ENCODE measurements around the gene GDPD3.
"Not testable (repeated sequence)": the region's sequence is repeated elsewhere in the genome, so short reads cannot be mapped to it uniquely, and the experiment has no call there.

Gene GDPD3

DNA sequence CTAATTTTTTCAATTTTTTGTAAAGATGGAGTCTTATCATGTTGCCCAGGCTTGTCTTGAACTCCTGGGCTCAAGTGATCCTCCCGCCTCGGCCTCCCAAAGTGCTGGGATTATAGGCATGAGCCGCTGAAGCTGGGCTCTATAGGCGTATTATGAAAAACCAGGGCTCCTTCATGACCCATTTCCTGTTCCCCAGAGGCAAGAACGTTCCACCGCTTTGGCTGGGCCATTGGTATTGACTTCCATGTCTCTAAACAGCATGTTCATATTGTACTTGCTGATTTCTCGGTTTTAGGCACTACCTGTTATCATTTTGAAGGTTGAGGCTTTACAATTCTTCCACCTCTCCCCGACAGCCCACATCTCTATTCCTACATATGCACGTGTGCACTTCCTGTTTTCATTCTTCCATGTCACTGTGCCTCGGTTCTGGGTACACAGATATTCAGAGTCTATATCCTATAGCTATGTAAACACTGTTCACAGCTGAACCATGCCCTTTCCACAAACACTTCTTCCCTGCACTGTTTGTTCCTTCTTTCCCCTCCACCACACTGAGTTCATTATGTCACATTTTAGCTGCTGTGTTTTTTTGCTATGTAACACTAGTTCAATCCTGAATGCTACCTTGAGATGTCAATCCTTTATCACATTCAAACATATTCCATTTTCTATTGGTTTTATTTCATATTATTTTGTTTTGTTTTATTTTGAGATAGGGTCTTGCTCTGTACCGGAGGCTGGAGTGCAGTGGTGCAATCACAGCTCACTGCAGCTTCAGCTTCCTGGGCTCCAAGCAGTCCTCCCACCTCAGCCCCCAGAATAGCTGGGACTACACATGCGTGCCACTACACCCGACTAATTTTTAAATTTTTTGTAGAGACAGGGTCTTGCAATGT lies 26.5 kb upstream of the GDPD3 start:
- TF ChIP-seq, protein P1, sequence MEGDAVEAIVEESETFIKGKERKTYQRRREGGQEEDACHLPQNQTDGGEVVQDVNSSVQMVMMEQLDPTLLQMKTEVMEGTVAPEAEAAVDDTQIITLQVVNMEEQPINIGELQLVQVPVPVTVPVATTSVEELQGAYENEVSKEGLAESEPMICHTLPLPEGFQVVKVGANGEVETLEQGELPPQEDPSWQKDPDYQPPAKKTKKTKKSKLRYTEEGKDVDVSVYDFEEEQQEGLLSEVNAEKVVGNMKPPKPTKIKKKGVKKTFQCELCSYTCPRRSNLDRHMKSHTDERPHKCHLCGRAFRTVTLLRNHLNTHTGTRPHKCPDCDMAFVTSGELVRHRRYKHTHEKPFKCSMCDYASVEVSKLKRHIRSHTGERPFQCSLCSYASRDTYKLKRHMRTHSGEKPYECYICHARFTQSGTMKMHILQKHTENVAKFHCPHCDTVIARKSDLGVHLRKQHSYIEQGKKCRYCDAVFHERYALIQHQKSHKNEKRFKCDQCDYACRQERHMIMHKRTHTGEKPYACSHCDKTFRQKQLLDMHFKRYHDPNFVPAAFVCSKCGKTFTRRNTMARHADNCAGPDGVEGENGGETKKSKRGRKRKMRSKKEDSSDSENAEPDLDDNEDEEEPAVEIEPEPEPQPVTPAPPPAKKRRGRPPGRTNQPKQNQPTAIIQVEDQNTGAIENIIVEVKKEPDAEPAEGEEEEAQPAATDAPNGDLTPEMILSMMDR (IDR thresholded peaks at IDR 0.05; ENCODE audit: insufficient read depth, low read depth, low read length, missing control alignments): no peak
- no peak overlapping the region for H3K4me3 ChIP-seq (ENCODE audit: low read length)
- no peak for DNase-seq (ENCODE audit: low read depth)

DNA sequence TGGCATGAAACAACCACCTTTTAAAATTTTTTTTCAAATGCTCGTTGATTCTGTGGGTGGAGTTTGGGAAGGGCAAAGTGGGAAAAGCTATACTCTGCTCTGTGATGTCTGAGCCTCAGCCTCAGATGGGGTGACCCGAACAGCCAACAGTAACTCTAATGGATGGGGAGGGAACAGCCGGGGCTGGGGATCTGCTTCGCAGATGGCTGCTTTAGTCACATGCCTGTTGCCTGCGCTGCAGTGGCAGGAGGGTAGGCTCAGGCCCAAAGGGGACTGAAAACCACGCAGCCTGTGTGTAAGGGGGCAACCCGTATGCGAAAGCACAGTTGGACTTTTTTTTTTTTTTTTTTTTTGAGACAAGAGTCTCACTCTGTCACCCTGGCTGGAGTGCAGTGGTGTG lies 24.6 kb upstream of the GDPD3 start:
- DNase-seq (ENCODE audit: low read depth): no peak
- H3K4me3 ChIP-seq (ENCODE audit: low read length): no peak overlapping the region
- TF ChIP-seq, protein P1 (IDR thresholded peaks at IDR 0.05; ENCODE audit: insufficient read depth, low read depth, low read length, missing control alignments): no peak

DNA sequence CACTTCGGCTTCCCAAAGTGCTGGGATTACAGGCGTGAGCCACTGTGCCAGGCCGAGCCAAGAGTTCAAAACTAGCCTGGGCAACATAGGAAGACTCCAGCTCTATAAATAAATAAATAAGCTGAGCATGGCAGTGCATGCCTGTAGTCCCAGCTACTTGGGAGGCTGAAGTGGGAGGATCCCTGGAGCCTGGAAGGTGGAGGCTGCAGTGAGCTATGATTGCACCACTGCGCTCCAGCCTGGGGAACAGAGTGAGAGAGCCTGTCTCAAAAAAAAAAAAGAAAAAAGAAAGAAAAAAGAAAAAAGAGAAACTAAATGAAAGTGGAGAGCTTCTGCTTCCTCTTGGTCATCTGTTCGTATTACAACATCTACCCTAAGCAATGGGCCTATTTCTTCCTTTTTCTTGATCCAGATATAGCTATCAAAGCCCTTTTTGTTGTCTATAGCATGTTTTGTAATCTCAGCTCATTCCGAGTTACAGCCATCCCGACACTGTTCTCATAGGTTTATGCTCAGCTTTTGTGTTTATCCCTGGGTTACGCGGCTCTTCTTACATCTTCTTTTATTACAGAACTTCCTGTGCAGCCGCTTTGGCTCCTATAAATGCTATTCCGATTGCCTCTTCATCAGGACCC lies 23.8 kb upstream of the GDPD3 start:
- H3K4me3 ChIP-seq (ENCODE audit: low read length): no peak overlapping the region
- TF ChIP-seq, protein P1 (IDR thresholded peaks at IDR 0.05; ENCODE audit: insufficient read depth, low read depth, low read length, missing control alignments): no peak
- no peak for DNase-seq (ENCODE audit: low read depth)

DNA sequence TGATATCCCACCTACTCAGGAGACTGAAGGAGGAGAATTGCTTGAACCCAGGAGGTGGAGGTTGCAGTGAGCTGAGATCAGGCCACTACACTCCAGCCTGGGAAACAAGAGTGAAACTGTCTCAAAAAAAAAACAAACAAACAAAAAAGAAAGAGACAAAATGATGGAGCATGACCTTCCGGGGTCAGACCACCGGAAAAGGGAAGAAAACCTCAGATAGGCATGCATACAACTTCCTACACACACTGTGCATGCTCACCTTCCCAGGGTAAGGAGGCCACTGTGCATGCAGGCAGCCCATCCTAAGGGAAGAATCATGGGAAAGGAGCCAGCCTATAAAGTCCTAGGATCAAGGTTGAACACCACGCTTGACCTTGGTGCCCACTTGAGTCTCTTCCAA lies 19.3 kb upstream of the GDPD3 start:
- TF ChIP-seq, protein P1 (IDR thresholded peaks at IDR 0.05; ENCODE audit: insufficient read depth, low read depth, low read length, missing control alignments): no peak
- no peak overlapping the region for H3K4me3 ChIP-seq (ENCODE audit: low read length)
- DNase-seq (ENCODE audit: low read depth): no peak

- no peak for DNase-seq (ENCODE audit: low read depth)
- no peak overlapping the region for H3K4me3 ChIP-seq (ENCODE audit: low read length)
- TF ChIP-seq, protein P1 (IDR thresholded peaks at IDR 0.05; ENCODE audit: insufficient read depth, low read depth, low read length, missing control alignments): no peak
Measured at GRCh38 chr16:30131869-30132475, 18.6 kb upstream of the GDPD3 start.

DNA sequence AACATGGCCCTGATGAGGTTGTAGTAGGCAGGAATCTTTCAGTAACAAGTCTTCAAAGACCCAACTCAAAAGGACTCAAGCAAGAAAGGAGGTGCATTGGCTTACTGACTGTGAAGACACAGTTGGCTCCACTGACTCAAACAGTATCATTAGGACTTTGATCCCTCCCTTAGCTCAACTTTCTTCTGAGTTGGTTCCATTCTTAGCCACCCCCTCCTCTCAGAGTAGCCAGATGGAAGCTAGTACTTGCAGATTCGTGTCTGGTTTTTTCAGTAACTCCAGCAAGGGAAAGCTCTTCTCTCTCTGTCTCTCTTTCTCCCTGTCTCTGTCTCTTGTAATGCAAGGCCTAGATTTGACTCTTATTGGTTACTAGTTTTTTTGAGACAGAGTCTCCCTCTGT lies 14.7 kb upstream of the GDPD3 start:
- no peak for DNase-seq (ENCODE audit: low read depth)
- no peak overlapping the region for H3K4me3 ChIP-seq (ENCODE audit: low read length)
- TF ChIP-seq, protein P1 (IDR thresholded peaks at IDR 0.05; ENCODE audit: insufficient read depth, low read depth, low read length, missing control alignments): no peak

DNA sequence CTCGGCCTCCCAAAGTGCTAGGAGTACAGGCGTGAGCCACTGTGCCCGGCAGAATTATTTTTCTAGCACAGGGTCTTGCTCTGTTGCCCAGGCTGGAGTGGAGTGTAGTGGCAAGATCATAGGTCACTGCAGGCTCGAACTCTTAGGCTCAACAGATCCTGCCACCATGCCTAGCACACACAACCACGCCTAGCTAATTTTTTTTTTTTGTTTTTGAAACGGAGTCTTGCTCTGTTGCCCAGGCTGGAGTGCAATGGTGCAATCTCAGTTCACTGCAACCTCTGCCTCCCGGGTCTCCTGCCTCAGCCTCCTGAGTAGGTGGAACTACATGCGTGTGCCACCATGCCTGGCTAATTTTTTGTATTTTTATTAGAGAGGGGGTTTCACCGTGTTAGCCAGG lies 12.4 kb upstream of the GDPD3 start:
- not testable (repeated sequence) for DNase-seq (ENCODE audit: low read depth); H3K4me3 ChIP-seq (ENCODE audit: low read length)
